ENCODE measurements around the gene LACTBL1.

- TF ChIP-seq POLR2A (IDR thresholded peaks at IDR 0.05), result no peak
- TF ChIP-seq, protein P1, sequence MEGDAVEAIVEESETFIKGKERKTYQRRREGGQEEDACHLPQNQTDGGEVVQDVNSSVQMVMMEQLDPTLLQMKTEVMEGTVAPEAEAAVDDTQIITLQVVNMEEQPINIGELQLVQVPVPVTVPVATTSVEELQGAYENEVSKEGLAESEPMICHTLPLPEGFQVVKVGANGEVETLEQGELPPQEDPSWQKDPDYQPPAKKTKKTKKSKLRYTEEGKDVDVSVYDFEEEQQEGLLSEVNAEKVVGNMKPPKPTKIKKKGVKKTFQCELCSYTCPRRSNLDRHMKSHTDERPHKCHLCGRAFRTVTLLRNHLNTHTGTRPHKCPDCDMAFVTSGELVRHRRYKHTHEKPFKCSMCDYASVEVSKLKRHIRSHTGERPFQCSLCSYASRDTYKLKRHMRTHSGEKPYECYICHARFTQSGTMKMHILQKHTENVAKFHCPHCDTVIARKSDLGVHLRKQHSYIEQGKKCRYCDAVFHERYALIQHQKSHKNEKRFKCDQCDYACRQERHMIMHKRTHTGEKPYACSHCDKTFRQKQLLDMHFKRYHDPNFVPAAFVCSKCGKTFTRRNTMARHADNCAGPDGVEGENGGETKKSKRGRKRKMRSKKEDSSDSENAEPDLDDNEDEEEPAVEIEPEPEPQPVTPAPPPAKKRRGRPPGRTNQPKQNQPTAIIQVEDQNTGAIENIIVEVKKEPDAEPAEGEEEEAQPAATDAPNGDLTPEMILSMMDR (IDR thresholded peaks at IDR 0.05), result no peak
Observed at GRCh38 chr1:22932803-22933470, 39.7 kb downstream of the LACTBL1 start.

All from uterus (tissue), 2 donors.